Tibial nerve (tissue), 4 donors: ENCODE data around the gene RPL41.

Experiments
- EP300 ChIP-seq, 2 donors: sonication (generic); formaldehyde crosslinking; IDR thresholded peaks; one replicate each; pipeline ENCODE4 v1.6.1; 2017; ENCODE audit warnings: antibody characterized with exemption in 2 of 2, mild to moderate bottlenecking in 1 of 2
- POLR2A ChIP-seq, 2 donors: fragments of 450-650 bp; IDR thresholded peaks; one replicate each; pipeline ENCODE4 v1.6.1; 2017; ENCODE audit warnings: antibody characterized with exemption in 2 of 2, mild to moderate bottlenecking in 2 of 2, moderate library complexity in 2 of 2
- TF ChIP-seq, protein P1 (sequence below), 5 experiments: fragments of 200-600 bp in 3 of 5; fragments of 450-650 bp in 2 of 5; sonication (generic) in 3 of 5; IDR thresholded peaks; one replicate each; pipeline ENCODE4 v1.5.1; 2016 to 2019; ENCODE audit warnings: antibody characterized with exemption in 5 of 5, mild to moderate bottlenecking in 3 of 5, moderate library complexity in 2 of 5

DNA sequence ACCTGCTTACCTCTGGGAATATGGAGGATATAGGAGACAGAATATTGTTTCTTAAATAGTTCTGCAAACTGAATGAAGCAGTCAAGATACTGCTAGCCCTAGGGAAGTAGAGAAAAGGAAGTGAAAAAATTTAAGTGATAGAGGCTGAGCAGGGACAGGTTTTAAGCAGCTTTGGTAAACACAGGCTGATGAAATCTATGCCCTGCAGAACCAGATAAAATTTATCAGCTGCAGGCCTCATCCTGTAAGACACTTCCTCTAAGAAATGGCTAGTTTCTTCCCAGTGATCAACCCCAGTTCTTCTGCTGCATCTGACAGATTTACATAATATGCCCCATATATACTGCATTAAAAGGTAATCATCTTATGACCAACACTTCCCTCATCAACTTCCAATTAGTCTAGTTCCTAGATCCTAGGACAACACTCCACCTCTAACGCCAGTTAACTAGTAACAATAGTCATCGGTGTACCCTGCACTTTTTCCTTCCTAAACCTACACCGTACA, 10.4 kb downstream of the RPL41 start:
- TF ChIP-seq, protein P1, sequence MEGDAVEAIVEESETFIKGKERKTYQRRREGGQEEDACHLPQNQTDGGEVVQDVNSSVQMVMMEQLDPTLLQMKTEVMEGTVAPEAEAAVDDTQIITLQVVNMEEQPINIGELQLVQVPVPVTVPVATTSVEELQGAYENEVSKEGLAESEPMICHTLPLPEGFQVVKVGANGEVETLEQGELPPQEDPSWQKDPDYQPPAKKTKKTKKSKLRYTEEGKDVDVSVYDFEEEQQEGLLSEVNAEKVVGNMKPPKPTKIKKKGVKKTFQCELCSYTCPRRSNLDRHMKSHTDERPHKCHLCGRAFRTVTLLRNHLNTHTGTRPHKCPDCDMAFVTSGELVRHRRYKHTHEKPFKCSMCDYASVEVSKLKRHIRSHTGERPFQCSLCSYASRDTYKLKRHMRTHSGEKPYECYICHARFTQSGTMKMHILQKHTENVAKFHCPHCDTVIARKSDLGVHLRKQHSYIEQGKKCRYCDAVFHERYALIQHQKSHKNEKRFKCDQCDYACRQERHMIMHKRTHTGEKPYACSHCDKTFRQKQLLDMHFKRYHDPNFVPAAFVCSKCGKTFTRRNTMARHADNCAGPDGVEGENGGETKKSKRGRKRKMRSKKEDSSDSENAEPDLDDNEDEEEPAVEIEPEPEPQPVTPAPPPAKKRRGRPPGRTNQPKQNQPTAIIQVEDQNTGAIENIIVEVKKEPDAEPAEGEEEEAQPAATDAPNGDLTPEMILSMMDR (IDR thresholded peaks at IDR 0.05) = no peak
- TF ChIP-seq EP300 (IDR thresholded peaks at IDR 0.05) = no peak
- no peak for TF ChIP-seq POLR2A (IDR thresholded peaks at IDR 0.05)
